ENCODE results near the gene ECSIT.

DNA sequence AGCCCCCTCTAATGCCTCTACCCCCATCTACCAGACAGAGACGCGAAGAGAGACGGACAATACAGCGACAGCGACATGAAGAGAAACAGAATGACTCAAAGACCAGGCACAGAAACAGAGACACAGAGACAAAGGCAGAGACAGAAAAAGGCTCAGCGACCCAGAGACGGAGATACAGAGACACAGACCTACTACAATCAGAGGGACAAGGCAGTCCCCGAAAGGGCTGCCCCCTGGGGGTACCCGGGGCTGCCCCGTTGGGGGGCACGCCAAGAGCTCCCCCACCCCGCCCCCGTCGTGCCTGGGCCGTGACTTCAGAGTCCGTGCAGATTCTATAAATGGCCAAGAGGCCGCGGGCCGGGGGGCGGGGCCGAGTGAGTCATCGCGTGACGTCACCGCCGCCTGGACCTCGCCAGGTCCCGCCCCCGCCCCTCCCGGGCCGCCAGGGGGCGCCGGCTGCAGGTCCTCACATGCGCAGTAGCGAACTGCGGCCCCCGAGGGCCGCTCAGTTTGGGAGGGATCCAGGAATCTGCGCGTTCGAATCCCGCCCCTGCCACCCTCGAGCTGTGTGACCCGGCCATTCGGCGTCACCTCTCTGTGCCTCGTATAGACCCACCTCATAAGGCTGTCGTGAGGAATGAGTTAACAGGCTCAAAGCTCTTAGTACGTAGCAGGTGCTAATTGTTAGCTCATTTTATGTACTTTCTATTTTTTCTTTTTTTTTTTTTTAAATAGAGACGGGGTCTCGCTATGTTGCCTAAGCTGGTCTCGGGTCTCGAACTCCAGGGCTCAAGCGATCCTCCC is 7.1 kb upstream of the ECSIT start:
- TF ChIP-seq, protein P1, sequence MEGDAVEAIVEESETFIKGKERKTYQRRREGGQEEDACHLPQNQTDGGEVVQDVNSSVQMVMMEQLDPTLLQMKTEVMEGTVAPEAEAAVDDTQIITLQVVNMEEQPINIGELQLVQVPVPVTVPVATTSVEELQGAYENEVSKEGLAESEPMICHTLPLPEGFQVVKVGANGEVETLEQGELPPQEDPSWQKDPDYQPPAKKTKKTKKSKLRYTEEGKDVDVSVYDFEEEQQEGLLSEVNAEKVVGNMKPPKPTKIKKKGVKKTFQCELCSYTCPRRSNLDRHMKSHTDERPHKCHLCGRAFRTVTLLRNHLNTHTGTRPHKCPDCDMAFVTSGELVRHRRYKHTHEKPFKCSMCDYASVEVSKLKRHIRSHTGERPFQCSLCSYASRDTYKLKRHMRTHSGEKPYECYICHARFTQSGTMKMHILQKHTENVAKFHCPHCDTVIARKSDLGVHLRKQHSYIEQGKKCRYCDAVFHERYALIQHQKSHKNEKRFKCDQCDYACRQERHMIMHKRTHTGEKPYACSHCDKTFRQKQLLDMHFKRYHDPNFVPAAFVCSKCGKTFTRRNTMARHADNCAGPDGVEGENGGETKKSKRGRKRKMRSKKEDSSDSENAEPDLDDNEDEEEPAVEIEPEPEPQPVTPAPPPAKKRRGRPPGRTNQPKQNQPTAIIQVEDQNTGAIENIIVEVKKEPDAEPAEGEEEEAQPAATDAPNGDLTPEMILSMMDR (IDR thresholded peaks at IDR 0.05 in 4 of 5, conservative IDR thresholded peaks at IDR 0.05 in 1 of 5): peak; percentile 75 to 91 (median 90)
- TF ChIP-seq POLR2A (IDR thresholded peaks at IDR 0.05): peak; percentile 60 to 80
